Posterior vena cava (tissue), 2 donors: ENCODE measurements around the gene KERA. TPM values are rescaled to one million over a fixed set of nuclear protein-coding genes. Genes with fewer than 3 reads are reported as not detected.

Experiments
- DNase-seq: peaks from one replicate; pipeline ENCODE4 v3.0.0-alpha.2; 2020; ENCODE audit warnings: low spot score
- intact Hi-C, 2 donors: fragments of 100-400 bp; cut with DNase I; formaldehyde crosslinking; loops; one replicate each; pipeline versions ENCODE4 v1.14.1 to v1.14.2; 2022 to 2023
- total RNA-seq, 2 donors: library from RNA; stranded (reverse); fragmentation: NEBNext Ultra II Directional; extraction: Animal tissue kit (Norgen Biotek cat#: 25700); gene quantifications; one replicate each; pipeline ENCODE4 v1.2.1, GENCODE V29; 2021
- donor health status: DM: yes; HTN: yes; CAD: no.
- donor health status: DM: yes; HTN: yes; CAD: no.

Gene KERA
- total RNA-seq, 2 donors from 2014 or later = not detected

DNA sequence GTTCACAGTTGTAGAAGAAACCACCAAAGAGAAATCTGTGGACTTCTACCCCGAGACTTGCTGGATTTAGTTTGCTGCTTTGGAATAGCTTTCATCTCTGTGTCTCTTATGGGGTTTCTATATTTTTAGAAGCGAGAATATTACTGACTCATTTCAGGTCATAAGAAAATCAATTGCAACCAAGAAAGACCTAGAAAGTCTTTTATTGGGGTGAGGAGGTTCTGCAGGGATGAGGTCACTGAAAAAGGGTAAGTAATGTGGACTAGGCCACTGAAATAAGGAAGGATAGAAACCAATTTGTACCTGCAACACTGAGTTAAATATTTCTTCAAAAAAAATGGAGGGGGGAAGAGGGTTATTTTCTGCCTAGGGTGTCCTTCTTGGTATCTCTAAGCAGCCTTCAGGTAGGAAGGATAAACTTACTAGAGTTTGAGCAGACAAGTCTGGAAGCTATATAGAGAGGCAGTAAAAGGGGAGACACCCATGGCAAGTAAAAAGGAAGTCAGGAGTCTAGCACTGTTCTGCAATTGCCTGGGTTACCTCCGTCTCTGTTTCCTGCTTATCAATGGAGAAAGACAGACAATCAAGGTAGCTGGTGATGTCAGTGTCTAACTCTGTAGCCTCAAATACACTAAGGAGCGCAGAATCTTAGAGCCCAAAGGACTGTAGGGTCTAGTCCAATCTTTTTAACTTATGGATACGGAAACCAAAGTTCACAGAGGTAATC lies 19.6 kb upstream of the KERA start:
- DNase-seq = no peak
- intact Hi-C loops = no loop called here

DNA sequence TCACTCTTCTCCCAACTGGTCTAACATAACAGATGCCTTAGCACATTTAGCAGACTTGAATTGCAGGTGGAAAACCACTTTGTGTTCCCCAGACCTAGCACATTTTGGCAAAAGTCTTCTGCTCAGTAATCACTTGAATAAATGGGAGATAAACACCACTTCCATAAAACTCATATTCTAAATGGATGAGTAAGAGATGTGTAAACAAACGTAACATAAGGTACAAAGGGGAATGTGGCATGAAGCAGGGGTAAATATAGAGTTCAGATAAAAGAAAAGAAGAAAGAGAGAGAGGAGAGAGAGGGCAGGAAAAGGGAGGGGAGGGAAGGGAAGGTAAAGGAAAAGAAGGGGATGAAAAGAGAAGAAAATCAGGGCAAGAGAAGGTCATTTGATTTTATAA lies 17.0 kb upstream of the KERA start:
- intact Hi-C loops = no loop called here
- no peak for DNase-seq

DNA sequence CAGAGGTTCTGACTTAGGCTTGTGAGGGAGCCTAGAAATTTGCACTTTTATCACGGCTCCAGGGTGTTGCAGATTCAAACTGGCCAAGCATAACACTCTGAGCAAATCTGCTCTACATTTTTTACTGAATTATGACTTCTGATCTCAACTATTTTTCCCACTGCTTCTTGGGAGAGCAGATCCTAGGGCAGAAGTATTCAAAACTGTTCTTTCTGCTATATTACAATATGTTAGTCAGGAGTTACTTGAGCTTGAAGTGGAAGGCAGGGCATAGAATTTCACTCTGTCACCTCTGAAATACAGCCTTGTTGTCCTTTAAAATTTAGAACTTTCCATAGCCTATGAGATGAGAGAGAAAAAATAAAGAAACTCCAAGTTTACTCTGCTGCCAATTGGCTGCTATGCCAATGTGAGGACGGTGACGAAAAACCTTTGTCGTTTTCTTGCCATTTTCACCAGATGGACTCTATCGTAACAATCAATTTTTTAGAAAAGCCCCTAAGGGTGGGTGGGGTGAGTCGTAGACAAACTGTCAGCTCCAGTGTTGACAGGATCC lies 16.4 kb upstream of the KERA start:
- DNase-seq = no peak
- intact Hi-C loops = no loop called here

DNA sequence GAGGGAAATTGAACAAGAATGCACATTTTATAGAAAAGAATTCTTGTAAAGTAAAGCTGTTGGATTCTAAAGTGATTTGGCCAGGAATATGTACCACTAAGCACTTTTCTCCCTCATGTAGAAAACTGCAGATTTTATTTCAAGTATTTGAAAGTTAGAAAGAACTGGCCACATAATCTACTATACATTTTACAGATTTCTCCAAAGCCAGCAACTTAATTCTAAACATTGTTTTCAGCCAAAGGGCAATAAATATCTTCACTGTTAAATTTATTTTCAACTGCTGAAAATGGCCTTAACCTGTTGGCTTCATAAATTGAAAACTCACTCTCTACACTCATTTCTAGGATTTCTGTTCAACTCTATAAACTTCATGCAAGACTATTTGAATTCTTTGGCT lies 15.6 kb upstream of the KERA start:
- intact Hi-C loops = no loop called here
- no peak for DNase-seq

DNA sequence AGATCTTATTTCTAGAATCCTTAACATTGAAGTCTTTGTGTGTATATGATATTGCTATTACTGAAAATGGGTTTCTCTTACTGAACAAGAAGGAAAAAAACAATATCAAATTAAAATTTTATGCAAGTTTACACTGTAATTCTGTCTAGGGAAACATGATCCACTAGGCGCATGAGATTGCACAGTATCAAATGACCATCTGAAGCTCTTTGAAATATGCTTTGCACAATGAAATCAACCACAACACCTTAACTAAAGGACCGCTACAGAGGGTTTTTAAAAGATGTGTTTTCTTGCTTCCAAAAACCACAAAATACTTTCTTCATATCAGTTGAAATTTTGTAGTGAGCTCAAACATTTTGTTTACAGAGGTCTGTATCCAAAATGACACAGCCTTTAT lies 15.1 kb upstream of the KERA start:
- no peak for DNase-seq
- intact Hi-C loops = no loop called here

DNA sequence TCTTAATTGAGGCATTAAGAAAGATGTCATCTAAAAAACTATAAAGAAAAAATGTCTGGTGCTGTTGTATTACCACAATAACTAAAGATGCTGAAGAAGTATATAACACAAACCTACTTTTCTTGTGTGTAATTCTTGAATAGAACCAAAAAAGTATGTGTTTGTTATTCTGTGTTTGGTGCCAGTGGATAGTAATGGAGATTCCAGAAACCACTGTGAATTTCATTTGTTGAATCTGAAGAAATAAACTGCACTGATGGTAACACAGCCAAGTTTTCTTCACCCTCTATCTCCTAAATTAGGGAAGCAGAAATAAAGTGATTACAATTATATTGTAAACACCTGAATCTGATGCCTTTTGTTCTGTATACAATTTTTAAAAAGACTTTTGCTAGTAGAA lies 13.1 kb upstream of the KERA start:
- intact Hi-C loops = no loop called here
- DNase-seq = no peak

DNA sequence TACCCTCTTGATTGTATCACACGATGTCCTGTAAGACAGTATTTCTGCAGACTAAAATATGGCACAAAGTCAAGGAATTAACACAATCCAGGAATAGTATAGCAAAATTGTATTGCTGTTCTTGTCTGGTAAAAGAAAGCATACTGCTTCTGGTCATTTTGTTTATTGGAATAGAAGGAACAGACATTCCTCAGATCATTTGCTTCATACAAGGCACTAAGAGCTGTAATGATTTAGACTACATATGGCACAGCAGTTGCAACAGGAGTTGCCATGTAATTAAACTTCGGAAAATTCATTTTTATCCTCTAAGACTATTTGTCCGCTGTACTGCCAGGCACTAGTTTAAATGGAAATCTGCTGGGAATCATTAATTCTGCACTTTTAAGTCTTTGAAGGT lies 7.6 kb upstream of the KERA start:
- intact Hi-C loops = no loop called here
- no peak for DNase-seq

DNA sequence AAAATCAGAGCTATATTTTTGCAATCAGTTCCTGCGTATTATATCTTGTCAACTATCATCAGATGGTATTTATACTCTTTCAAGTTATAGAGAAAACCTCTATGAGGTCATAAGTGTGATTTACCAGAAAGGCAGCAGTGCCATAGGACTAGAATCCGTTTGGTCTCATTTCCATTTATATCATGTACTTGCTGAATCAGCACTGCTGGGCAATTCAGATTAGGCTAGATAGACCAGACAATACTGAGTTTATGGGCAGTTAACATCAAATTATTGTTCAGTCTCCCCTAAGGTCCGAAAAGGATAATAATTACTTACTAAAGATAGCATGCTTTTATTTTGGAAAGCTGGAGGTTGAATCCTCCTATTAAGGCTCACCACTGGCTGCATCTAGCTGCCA lies 6.8 kb upstream of the KERA start:
- DNase-seq = no peak
- intact Hi-C loops = loop anchor here in 1 of 2 donors (5.0 kb wide), 1 partner anchor 922 kb away; no protein-coding TSS in a partner anchor

DNA sequence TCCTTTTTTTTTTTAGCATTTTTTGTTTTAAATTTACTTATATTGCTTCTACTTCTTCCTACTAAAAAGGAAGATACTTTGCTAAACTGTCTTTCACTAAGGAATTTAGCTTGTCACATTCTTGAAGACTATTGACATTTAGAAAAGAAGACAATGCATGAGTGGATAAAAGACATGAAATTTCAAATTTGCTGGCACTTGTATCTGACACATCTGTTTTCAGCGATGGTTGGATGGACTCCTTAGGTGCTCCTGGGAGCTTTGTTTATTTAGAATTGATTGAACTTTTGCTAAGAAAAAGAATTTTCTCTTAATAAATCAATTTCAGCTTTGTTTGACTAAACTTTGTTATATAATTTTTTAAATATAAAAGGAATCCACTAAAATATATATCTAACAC lies 3.3 kb upstream of the KERA start:
- DNase-seq = no peak
- intact Hi-C loops = loop anchor here in 1 of 2 donors (5.0 kb wide), 1 partner anchor 919 kb away; no protein-coding TSS in a partner anchor

DNA sequence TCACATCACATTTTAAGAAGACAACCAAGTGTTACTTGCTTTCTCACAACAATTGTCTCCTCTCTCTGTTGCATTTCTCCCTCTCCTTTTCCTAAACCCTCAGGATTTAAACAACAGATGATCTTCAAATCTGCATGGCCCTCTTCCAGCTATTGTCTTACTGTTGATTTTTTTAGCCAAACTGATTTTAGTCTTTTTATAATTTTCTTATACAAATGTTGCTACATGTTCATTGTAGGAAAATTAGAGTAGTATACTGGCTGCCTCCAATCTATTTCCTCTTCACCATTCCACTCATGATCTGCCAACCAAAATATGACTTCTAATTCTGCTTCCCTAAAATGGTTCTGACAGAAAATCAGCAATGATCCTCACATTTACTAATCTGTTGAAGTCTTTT lies 1.4 kb upstream of the KERA start:
- intact Hi-C loops = no loop called here
- no peak for DNase-seq

DNA sequence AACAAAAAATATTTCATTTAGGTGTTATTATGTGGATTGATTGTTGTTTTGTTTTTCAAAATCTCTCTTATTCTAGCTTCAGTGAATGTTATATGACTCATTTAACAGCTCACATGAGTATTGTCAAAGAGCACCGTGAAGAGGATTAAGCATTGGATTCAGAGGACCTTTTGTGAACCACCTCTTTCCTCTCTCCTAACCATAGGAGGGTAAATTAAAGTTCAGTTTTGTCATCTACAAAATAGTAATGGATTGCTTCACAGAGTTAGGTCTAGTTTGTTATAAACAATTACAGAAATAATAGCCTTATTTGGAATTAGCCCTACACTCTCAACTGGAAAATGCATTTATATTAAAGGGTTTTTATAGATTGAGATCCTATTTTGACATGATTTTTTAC lies 962 bp upstream of the KERA start:
- DNase-seq = no peak

DNA sequence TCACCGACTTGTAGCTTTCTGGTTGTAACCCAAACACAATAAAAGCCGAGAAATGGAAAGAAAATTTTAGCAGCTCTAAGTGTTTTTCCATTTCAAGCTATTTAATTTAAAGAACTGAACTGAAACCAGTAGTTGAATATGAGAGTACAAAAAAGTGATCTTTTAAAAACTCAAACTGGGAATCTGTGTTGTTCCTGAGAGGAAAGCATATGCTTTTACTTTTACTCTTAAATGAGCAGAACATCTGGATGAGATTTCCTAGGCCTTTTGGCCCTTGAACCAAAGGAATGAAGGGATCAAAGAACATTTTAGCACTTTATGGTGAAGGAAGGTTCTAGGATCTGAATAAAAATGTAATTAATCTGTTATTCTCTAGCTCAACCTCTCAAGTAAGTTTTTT lies 1.3 kb downstream of the KERA start:
- intact Hi-C loops = no loop called here
- DNase-seq = no peak

More for the DNA sequence above, 962 bp upstream of the KERA start:
- intact Hi-C loops = no loop called here

DNA sequence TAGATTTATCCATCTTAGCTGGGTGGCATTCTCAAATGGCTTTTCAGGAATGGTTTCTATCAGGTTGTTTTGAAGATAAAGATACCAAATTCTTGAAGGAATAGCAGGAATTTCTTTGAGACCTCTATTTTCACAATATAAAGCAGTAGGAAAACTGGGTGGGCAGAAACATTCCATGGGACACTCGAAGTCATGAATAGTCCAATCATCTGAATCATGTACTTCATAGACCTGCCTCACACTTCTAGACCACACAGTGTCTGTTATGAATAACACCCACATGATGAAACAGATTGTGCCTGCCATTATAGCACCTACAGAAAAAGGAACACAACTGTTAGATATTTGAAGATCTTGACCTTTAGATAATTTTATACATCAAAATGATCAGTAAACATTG lies 1.8 kb downstream of the KERA start:
- intact Hi-C loops = no loop called here
- DNase-seq = no peak

DNA sequence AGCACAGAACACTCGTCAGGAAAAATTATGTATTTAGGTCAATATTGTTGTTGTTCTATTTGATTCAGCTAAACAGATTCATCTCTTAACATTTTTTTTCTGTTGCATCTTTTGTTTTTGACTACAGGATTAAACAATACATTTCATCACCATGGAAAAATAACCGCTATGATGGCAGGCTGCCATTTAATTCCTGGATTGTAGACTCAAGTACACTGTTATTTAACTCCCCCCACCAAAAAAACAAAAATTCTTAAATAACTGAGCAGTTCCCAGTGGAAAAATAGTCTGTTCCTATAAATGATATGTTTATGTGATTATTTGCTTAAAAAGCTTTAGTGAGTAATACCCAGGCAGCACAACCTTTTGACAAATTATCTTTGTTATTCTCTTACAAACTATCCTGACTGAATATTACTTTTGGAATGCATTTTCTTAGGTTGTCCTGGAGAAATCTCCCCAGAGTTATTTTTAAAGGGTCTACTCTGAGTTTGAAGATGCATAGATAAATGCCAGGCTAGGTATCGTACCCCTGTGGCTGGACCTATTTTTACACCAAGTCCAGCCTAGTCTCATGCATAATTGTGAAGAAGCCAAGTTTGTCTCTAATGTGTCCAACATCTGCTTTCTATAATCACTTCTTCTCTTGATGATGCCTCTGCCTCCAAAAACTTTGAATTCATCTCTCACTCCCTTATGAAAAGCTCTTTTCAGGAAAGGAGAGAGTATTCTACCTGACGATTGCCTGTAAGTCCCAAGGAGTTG lies 3.7 kb downstream of the KERA start:
- intact Hi-C loops = no loop called here
- no peak for DNase-seq

DNA sequence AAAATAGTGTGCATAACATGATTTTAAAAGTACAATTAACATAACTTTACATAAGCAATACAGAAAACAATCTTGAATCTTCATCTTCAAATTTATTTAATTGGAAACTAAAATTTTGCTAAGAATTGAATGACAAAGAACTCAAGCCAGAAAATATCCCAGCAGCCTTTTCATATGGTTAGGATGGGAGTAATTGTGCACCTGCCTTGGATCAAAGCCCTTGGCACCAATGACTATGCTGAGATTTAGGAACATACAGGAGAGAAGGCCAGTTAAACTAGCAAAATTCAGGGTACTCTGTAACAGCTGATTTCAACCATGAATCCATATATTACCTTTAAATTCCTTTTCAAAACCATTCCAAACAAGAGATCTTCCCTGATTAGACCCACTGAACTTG lies 5.8 kb downstream of the KERA start:
- intact Hi-C loops = no loop called here
- no peak for DNase-seq

DNA sequence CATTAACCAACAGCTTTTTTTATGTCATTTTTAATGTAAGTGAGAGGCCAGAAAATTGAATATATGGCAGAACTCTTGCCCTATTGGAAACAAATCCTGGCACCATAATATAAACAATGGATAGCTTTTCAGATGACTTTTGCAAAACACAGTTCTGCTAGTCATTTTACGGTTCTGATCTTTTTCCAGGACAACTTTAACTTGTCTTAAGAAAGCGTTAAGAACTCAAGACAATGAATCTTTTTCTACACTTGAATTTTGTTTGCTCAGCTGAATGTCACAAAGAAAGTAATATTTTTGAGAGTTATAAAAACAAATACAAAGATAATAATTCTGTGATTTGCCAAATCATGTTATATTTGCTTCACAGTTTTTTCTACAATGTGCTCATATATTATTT lies 13.2 kb downstream of the KERA start:
- intact Hi-C loops = no loop called here
- no peak for DNase-seq

DNA sequence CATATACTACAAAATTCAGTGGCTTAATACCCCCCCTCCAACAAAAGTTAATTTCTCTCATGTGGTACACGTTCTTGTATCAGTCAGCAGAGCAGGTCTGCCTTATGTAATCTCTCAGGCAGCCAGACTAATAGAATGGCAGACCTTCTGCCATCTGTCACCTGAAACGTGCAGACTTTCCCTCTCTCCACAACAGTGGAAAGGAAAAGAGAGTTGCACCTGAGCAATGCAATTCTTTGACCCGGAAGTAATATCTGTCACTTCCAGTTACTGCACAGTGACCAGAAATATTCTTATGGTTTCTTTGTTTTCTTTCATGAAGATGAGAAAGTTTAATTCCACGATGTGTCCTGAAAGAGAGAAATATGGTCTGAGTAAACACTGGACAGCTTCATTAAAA lies 14.4 kb downstream of the KERA start:
- DNase-seq = no peak
- intact Hi-C loops = no loop called here

DNA sequence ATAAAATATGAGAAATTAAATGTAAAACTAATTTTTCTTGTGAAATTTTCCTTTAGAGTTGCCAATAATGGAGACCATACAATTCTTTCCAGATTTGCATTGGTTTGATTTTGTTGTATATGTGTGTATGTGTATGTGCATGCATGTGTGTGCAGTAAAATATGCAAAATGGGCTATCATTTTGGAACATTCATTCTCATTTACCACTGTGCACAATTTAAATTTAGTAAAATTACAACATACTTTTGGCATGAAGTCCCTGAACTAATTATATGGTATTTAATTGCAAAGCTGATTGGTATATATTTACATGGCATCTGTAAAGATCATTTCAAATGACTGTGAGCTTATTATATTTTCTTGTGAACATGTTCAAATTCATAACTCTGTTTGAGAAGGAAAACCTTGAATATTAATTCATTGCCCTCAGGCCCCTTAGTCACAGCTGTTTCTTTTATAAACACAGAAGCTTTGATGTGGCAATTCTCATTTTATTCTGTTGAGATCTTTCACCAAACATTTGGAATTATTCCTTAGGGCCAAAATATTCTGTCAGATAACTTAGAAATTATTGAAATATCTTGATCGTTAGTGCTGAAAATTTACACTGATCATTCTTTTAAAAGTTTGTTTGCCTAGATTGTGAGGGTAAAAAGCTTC lies 17.6 kb downstream of the KERA start:
- DNase-seq = no peak
- intact Hi-C loops = no loop called here

DNA sequence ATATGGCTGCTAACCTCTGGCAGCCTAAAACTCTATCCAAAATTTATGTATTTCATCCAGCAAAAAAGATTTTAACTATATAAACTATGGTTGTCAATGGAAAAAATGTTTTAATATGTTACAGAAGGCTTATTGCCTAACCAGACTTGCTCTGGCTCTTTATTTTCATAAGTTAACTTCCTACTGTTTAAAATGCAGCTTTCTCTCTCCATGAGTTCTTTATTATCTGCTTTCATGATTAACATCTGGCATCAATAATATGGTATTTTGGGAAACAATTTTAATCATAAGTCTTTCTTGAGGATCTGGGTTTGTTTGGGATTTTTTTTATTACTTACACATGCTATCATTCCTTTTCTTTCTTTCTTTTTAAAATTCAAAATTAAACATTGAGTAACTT lies 20.5 kb downstream of the KERA start:
- intact Hi-C loops = no loop called here
- DNase-seq = no peak

DNA sequence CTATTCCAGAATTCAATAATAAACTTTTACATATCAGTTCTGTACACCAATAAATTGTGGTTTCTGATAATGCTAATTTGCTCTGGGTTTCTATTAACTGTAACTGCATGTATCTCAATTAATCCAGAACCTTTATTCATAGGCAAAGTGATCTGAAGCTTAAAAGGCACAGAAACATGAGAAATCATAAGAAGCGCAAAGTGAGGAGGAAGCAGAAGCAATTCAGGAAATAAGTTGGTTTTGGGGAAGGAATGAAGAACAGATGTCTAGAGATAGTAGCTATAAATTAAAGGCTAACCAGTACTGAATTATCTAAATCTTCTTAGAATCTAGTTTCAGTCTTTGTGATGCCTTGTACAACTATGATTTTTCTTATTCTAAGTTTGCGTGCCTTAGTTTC lies 24.6 kb downstream of the KERA start:
- intact Hi-C loops = no loop called here
- no peak for DNase-seq
